GM06990 (cell line): ENCODE data around the gene FLNA.

ENCODE experiments used
- DNase-seq: peaks from one replicate; pipeline ENCODE4 v3.0.0-alpha.2; 2011; ENCODE audit not compliant: insufficient read length; ENCODE audit errors: extremely low read depth
- H3K27me3 ChIP-seq: replicated peaks from 2 replicates; pipeline ENCODE4 v1.6.0; 2011; ENCODE audit warnings: low read length; ENCODE audit not compliant: control insufficient read depth, insufficient read depth
- H3K36me3 ChIP-seq: 2 replicates; pipeline ENCODE4 v1.5.1; 2011; ENCODE audit warnings: low read length; ENCODE audit not compliant: control insufficient read depth, insufficient read depth
- H3K4me3 ChIP-seq: replicated peaks from 2 replicates; pipeline ENCODE4 v1.5.1; 2011; ENCODE audit warnings: low read depth, mild to moderate bottlenecking, control low read depth, low read length
- TF ChIP-seq, protein P1 (sequence below): IDR thresholded peaks from 2 replicates; pipeline ENCODE4 v1.5.1; 2011; ENCODE audit warnings: low read length, control low read depth, mild to moderate bottlenecking, inconsistent platforms; ENCODE audit not compliant: insufficient read depth, poor library complexity, severe bottlenecking

FLNA gene

DNA sequence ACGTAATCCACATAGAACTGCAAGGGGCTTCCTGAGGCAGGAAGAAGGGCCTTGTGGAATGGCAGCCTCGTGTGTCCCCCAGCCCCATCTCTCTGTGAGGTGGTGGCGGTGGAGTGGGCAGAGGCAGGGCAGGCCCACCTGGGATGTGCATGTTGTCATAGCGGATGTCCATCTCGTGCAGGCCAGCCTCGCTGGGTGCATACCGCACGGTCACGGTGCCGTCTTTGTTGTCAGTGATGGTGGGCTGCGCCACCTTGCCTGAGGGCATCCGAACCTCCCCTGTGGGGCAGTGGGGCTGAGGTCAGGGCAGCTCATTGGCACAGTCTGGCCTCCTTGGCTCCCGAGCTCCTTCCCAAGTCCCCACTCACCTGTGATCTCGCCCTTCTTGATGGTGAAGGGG is 20.4 kb downstream of the FLNA start:
- DNase-seq = no peak
- H3K36me3 ChIP-seq = peaks cover 37% of the 10 kb centered on the region
- TF ChIP-seq, protein P1, sequence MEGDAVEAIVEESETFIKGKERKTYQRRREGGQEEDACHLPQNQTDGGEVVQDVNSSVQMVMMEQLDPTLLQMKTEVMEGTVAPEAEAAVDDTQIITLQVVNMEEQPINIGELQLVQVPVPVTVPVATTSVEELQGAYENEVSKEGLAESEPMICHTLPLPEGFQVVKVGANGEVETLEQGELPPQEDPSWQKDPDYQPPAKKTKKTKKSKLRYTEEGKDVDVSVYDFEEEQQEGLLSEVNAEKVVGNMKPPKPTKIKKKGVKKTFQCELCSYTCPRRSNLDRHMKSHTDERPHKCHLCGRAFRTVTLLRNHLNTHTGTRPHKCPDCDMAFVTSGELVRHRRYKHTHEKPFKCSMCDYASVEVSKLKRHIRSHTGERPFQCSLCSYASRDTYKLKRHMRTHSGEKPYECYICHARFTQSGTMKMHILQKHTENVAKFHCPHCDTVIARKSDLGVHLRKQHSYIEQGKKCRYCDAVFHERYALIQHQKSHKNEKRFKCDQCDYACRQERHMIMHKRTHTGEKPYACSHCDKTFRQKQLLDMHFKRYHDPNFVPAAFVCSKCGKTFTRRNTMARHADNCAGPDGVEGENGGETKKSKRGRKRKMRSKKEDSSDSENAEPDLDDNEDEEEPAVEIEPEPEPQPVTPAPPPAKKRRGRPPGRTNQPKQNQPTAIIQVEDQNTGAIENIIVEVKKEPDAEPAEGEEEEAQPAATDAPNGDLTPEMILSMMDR = no peak

DNA sequence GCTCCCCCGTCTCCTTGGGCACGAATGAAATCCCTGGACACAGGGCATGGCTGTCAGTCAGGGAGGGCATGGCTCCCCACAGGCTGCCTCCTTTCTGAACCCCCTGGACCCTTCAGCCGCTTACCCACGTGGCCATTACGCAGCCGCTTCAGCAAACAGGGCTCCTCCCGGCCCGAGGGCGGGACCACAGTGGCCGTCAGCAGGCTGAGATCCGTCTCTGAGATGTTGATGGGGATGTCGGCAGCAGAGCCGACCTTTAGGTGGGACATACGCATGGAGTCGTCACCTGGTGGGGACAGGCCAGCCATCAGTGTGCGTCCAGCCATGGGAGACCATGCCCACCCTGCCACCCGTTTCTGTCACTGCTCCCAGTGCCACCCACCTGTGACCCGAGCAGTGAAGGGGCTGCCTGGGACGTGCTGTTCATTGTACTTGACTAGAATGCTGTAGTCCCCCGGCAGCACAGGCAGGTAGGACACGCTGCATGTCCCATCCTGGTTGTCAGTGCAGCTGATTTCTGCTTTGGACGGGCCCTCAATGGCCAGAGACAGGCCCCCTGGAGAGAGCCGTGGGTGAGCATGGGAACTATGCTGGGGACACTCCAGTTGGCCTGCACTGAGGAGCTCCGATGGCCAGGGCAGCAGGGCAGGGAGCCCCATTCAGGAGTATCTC is 21.1 kb downstream of the FLNA start:
- Histone ChIP-seq H3K36me3 (peaks cover 30% of the 10 kb centered on the region), H3K27me3 (no peaks in the 10 kb centered on the region), H3K4me3 (no peak overlapping the region)
- TF ChIP-seq, protein P1 = no peak
- no peak for DNase-seq

More for the DNA sequence above, 20.4 kb downstream of the FLNA start:
- H3K4me3 ChIP-seq = no peak overlapping the region
- H3K27me3 ChIP-seq = no peaks in the 10 kb centered on the region

DNA sequence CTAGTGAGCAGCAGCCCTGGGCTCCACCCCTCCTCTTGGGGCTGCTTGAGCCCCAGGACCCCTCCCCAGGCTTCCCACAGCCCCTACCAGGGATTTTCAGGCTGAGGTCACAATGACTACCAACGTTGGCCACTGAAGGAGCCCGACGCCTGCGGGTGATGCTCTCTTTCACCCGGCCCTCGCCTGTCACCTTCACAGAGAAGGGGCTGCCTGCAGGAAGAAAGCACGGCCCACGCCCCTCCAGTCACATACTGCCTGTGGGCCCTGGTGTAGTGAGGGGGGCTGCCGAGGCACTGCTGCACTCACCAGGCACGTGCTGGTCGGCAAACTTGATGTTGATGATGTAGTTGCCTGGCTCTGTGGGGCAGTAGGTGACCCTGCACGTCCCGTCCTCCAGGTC is 22.0 kb downstream of the FLNA start:
- TF ChIP-seq, protein P1 = no peak
- no peak for DNase-seq
- Histone ChIP-seq H3K27me3 (no peaks in the 10 kb centered on the region), H3K36me3 (peaks cover 25% of the 10 kb centered on the region), H3K4me3 (no peak overlapping the region)

DNA sequence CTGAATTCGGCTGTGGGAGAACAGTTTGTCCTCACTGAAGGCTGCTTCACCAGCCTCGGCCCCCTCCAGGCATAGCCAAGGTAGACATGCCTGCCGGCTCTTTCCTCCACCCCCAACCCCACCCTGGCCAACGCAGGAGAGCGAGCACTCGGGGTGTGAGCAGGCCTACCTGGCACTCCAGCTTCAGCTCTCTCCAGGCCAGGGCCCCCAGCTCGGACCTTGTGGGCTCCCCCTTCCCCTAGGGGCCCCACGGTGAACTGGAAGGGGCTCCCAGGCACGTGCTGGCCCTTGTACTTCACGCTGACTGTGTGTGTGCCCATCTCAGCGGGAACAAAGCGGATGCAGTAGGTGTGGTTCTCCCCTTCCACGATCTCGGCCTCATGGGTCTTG is 22.4 kb downstream of the FLNA start:
- TF ChIP-seq, protein P1 = no peak
- H3K27me3 ChIP-seq = no peaks in the 10 kb centered on the region
- no peak overlapping the region for H3K4me3 ChIP-seq
- no peak for DNase-seq
- H3K36me3 ChIP-seq = peaks cover 22% of the 10 kb centered on the region

DNA sequence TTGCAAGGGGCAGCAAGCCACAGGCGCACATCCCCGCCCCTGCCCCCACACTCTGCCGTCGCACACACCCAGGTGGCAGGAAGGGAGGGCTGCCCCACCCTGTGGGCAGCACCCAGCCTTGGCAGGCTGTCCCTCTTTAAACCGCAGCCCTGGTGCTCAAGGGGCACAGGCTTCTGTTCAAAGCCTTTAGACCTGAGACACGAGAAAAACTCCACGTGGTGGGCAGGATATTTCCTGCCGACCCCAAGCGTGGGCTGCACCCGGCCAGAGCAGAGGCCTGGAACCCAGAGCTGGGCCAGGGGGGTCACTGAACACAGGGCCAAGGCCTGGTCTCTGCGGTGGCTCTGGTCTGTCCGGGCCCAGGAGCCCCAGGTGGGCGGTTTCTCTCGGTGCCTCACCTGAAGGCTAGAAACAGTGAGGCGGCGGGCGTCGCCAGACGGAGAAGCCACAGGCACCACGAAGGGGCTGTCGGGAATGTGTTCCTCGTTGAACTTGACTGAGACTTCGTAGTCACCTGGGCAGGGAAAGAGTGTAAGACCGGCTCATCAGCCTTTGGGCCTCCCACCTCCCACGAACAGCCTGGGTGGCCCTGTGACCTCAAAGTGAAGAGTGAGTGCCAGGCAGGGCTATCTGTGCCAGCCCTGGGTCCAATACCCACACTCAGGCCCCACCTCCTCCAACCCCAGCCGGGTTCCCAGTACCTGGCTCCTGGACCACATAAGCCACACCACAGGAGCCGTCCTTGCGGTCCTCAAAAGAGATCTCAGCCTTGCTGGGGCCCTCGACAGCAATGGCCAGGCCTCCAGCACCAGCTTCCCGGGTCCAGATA is 23.0 kb downstream of the FLNA start:
- H3K27me3 ChIP-seq = no peaks in the 10 kb centered on the region
- H3K4me3 ChIP-seq = no peak overlapping the region
- TF ChIP-seq, protein P1 = no peak
- no peak for DNase-seq
- H3K36me3 ChIP-seq = peaks cover 22% of the 10 kb centered on the region
